HEK293 (cell line): ENCODE data around the gene GPR180.

ENCODE experiments used
- CTCF ChIA-PET: fragments of 350-600 bp; formaldehyde crosslinking; extraction: SDS; loops from one replicate; lab custom pipeline; 2021; ENCODE audit warnings: antibody characterized with exemption; lab: Yijun Ruan, JAX
- POLR2A ChIA-PET: fragments of 300-600 bp; formaldehyde crosslinking; extraction: SDS; loops from one replicate; lab custom pipeline; 2020; ENCODE audit warnings: antibody characterized with exemption, inconsistent platforms; lab: Yijun Ruan, JAX
- H3K27ac ChIP-seq: fragments of 200-500 bp; sonication (Bioruptor generic); 2 replicates; pipeline ENCODE4 v1.5.1; 2014; ENCODE audit warnings: low read depth, low read length, control low read depth, inconsistent platforms; ENCODE audit errors: extremely low read depth
- H3K36me3 ChIP-seq, 2 experiments: fragments of 200-500 bp in 1 of 2; sonication (Bioruptor generic) in 1 of 2; 1 replicate in 1 of 2; 2 replicates in 1 of 2; pipeline ENCODE4 v1.5.1; 2014 to 2017; ENCODE audit warnings: inconsistent platforms in 2 of 2, low read length in 2 of 2; ENCODE audit not compliant: control insufficient read depth in 2 of 2, insufficient read depth in 1 of 2
- H3K4me1 ChIP-seq: fragments of 200-500 bp; sonication (Bioruptor generic); 2 replicates; pipeline ENCODE4 v1.5.1; 2014; ENCODE audit warnings: mild to moderate bottlenecking, low read length, inconsistent platforms; ENCODE audit not compliant: control insufficient read depth, insufficient read depth
- H3K4me3 ChIP-seq: 2 replicates; pipeline ENCODE4 v1.5.1; 2011; ENCODE audit warnings: low read depth, mild to moderate bottlenecking, control low read depth, low read length, moderate library complexity
- H3K9me3 ChIP-seq: fragments of 200-500 bp; sonication (Bioruptor generic); 2 replicates; pipeline ENCODE4 v1.5.1; 2014; ENCODE audit warnings: low read depth, low read length, inconsistent platforms; ENCODE audit not compliant: control insufficient read depth, insufficient read depth
- MYNN ChIP-seq: fragments of 450-650 bp; formaldehyde crosslinking; IDR thresholded peaks from 2 replicates; pipeline ENCODE4 v1.5.1; 2016; ENCODE audit warnings: missing biosample characterization, missing genetic modification characterization, borderline replicate concordance
- WT1 ChIP-seq: fragments of 450-650 bp; formaldehyde crosslinking; IDR thresholded peaks from 2 replicates; pipeline ENCODE4 v1.5.1; 2016; ENCODE audit warnings: missing biosample characterization, missing genetic modification characterization
- ZEB2 ChIP-seq: fragments of 450-650 bp; formaldehyde crosslinking; IDR thresholded peaks from 2 replicates; pipeline ENCODE4 v1.5.1; 2016; ENCODE audit warnings: missing biosample characterization, missing genetic modification characterization
- ZFP3 ChIP-seq: fragments of 450-650 bp; formaldehyde crosslinking; IDR thresholded peaks from 2 replicates; pipeline ENCODE4 v1.5.1; 2016; ENCODE audit warnings: low read depth, missing biosample characterization, missing genetic modification characterization
- ZFP41 ChIP-seq: fragments of 450-650 bp; formaldehyde crosslinking; IDR thresholded peaks from 2 replicates; pipeline ENCODE4 v1.5.1; 2016; ENCODE audit warnings: missing biosample characterization, missing genetic modification characterization, borderline replicate concordance
- ZNF132 ChIP-seq: fragments of 450-650 bp; formaldehyde crosslinking; IDR thresholded peaks from 2 replicates; pipeline ENCODE4 v1.5.1; 2017; ENCODE audit warnings: missing biosample characterization, missing genetic modification characterization, borderline replicate concordance
- ZNF138 ChIP-seq: fragments of 450-650 bp; formaldehyde crosslinking; IDR thresholded peaks from 2 replicates; pipeline ENCODE4 v1.5.1; 2016; ENCODE audit warnings: missing biosample characterization, missing genetic modification characterization, borderline replicate concordance
- ZNF169 ChIP-seq: fragments of 450-650 bp; formaldehyde crosslinking; IDR thresholded peaks from 2 replicates; pipeline ENCODE4 v1.5.1; 2016; ENCODE audit warnings: missing biosample characterization, missing genetic modification characterization
- ZNF184 ChIP-seq: fragments of 450-650 bp; IDR thresholded peaks from 2 replicates; pipeline ENCODE4 v1.5.1; 2018; ENCODE audit warnings: missing biosample characterization, mild to moderate bottlenecking, missing genetic modification characterization
- ZNF202 ChIP-seq: fragments of 450-650 bp; formaldehyde crosslinking; IDR thresholded peaks from 2 replicates; pipeline ENCODE4 v1.5.1; 2016; ENCODE audit warnings: missing biosample characterization, missing genetic modification characterization, borderline replicate concordance
- ZNF24 ChIP-seq: fragments of 450-650 bp; formaldehyde crosslinking; IDR thresholded peaks from 2 replicates; pipeline ENCODE4 v1.5.1; 2016; ENCODE audit warnings: missing biosample characterization, missing genetic modification characterization
- ZNF26 ChIP-seq: fragments of 450-650 bp; formaldehyde crosslinking; IDR thresholded peaks from 2 replicates; pipeline ENCODE4 v1.5.1; 2016; ENCODE audit warnings: missing biosample characterization, missing genetic modification characterization
- ZNF362 ChIP-seq: fragments of 450-650 bp; formaldehyde crosslinking; IDR thresholded peaks from 2 replicates; pipeline ENCODE4 v1.5.1; 2016; ENCODE audit warnings: missing biosample characterization, missing genetic modification characterization
- ZNF48 ChIP-seq: fragments of 450-650 bp; formaldehyde crosslinking; IDR thresholded peaks from 2 replicates; pipeline ENCODE4 v1.5.1; 2016; ENCODE audit warnings: missing biosample characterization, missing genetic modification characterization
- ZNF624 ChIP-seq: fragments of 450-650 bp; formaldehyde crosslinking; IDR thresholded peaks from 2 replicates; pipeline ENCODE4 v1.5.1; 2017; ENCODE audit warnings: missing biosample characterization, missing genetic modification characterization
- ZNF629 ChIP-seq: fragments of 450-650 bp; formaldehyde crosslinking; IDR thresholded peaks from 2 replicates; pipeline ENCODE4 v1.5.1; 2017; ENCODE audit warnings: missing biosample characterization, missing genetic modification characterization
- ZNF692 ChIP-seq: fragments of 450-650 bp; formaldehyde crosslinking; IDR thresholded peaks from 2 replicates; pipeline ENCODE4 v1.5.1; 2016; ENCODE audit warnings: missing biosample characterization, missing genetic modification characterization
- ZNF785 ChIP-seq: fragments of 450-650 bp; formaldehyde crosslinking; IDR thresholded peaks from 2 replicates; pipeline ENCODE4 v1.5.1; 2016; ENCODE audit warnings: missing biosample characterization, missing genetic modification characterization
- ZNF792 ChIP-seq: fragments of 450-650 bp; formaldehyde crosslinking; IDR thresholded peaks from 2 replicates; pipeline ENCODE4 v1.5.1; 2016; ENCODE audit warnings: missing biosample characterization, missing genetic modification characterization
- ZSCAN4 ChIP-seq: fragments of 450-650 bp; formaldehyde crosslinking; IDR thresholded peaks from 2 replicates; pipeline ENCODE4 v1.5.1; 2017; ENCODE audit warnings: missing biosample characterization, missing genetic modification characterization
- ZSCAN5A ChIP-seq: fragments of 450-650 bp; formaldehyde crosslinking; IDR thresholded peaks from 2 replicates; pipeline ENCODE4 v1.5.1; 2016; ENCODE audit warnings: missing biosample characterization, missing genetic modification characterization

Gene GPR180

GRCh38 chr13:94608586-94608985, 6.9 kb downstream of the GPR180 start:
- H3K4me1 ChIP-seq, result no peaks in the 10 kb centered on the region
- ChIA-PET POLR2A (no interaction called here), CTCF (interaction anchor here (0.6 to 1.5 kb wide), 4 partner anchors 9 to 581 kb away, joined by 3 to 8 read pairs (median 4); no protein-coding TSS in a partner anchor)
- H3K9me3 ChIP-seq, result no peaks in the 10 kb centered on the region
- TF ChIP-seq ZNF785 (tag by site-specific recombination) (no peak), ZNF26 (no peak)
- H3K4me3 ChIP-seq, result no peak overlapping the region
- no peak overlapping the region for H3K27ac ChIP-seq
- H3K36me3 ChIP-seq, result peaks cover 0 to 74% of the 10 kb centered on the region in 2 experiments; a peak in 1 of 3 replicates

- Histone ChIP-seq H3K27ac (no peak overlapping the region), H3K36me3 (peaks cover 0 to 77% of the 10 kb centered on the region in 2 experiments; a peak in 1 of 3 replicates), H3K9me3 (no peaks in the 10 kb centered on the region), H3K4me3 (no peak overlapping the region), H3K4me1 (no peaks in the 10 kb centered on the region)
- TF ChIP-seq ZFP41 (tag by site-specific recombination) (no peak), ZNF629 (tag by site-specific recombination) (no peak), ZNF202 (tag by site-specific recombination) (no peak), ZNF624 (tag by site-specific recombination) (no peak), ZNF132 (tag by site-specific recombination) (no peak), MYNN (tag by site-specific recombination) (no peak), ZEB2 (tag by site-specific recombination) (no peak), ZNF792 (tag by site-specific recombination) (no peak), ZFP3 (tag by site-specific recombination) (no peak), ZNF362 (tag by site-specific recombination) (no peak), ZNF48 (tag by site-specific recombination) (no peak), ZNF692 (tag by site-specific recombination) (no peak), ZSCAN4 (no peak), ZNF138 (no peak), ZSCAN5A (tag by site-specific recombination) (no peak), ZNF24 (tag by site-specific recombination) (no peak), ZNF169 (no peak), WT1 (tag by site-specific recombination) (no peak), ZNF184 (tag by site-specific recombination) (no peak)
- POLR2A ChIA-PET, result no interaction called here
- CTCF ChIA-PET, result interaction anchor here (0.6 to 1.5 kb wide), 4 partner anchors 8 to 581 kb away, joined by 3 to 8 read pairs (median 4); no protein-coding TSS in a partner anchor
These were observed 7.5 kb downstream of the GPR180 start for GRCh38 chr13:94609196-94609595.
